H1 (cell line): Measurements from ENCODE around the gene NFAM1. TPM values are rescaled to one million over a fixed set of nuclear protein-coding genes. Genes with fewer than 3 reads are reported as not detected.

Experiments
- CTCF ChIA-PET: fragments of 300-600 bp; sonication (Branson Sonifier 250); formaldehyde crosslinking; loops from one replicate; lab custom pipeline; 2021; ENCODE audit not compliant: partially characterized antibody; lab: Charles Lee
- POLR2A ChIA-PET: fragments of 300-600 bp; sonication (Branson Sonifier 250); formaldehyde crosslinking; loops from one replicate; lab custom pipeline; 2021; ENCODE audit warnings: inconsistent platforms; ENCODE audit not compliant: partially characterized antibody; lab: Charles Lee
- DNase-seq, 2 experiments: peaks; one replicate each; pipeline versions ENCODE4 v3.0.0 to v3.0.0-alpha.2; 2010 to 2022; ENCODE audit warnings: low spot score in 2 of 2, low read depth in 1 of 2, mixed read lengths in 1 of 2
- FAIRE-seq: peaks from 2 replicates; lab custom pipeline; 2011; peaks lifted over from hg19 to GRCh38; lab: Jason Lieb, UNC
- H2AFZ ChIP-seq: 2 replicates; pipeline ENCODE4 v1.8.1; 2012; ENCODE audit warnings: low read length, inconsistent platforms
- H2AK5ac ChIP-seq: 2 replicates; pipeline ENCODE4 v1.6.1; 2013; ENCODE audit warnings: low read depth, low read length
- H2BK120ac ChIP-seq: replicated peaks from 2 replicates; pipeline ENCODE3; 2013; ENCODE audit warnings: low read depth, low read length, inconsistent platforms
- H2BK12ac ChIP-seq: 2 replicates; pipeline ENCODE4 v1.6.1; 2013; ENCODE audit warnings: low read depth, low read length
- H2BK15ac ChIP-seq: 2 replicates; pipeline ENCODE4 v1.6.1; 2013; ENCODE audit warnings: low read length
- H2BK20ac ChIP-seq: 2 replicates; pipeline ENCODE4 v1.6.1; 2013; ENCODE audit warnings: low read length
- H2BK5ac ChIP-seq: 2 replicates; pipeline ENCODE4 v1.6.1; 2013; ENCODE audit warnings: low read depth, low read length
- H3K14ac ChIP-seq: 2 replicates; pipeline ENCODE4 v1.6.1; 2013; ENCODE audit warnings: inconsistent platforms; ENCODE audit not compliant: insufficient read length
- H3K18ac ChIP-seq: 2 replicates; pipeline ENCODE4 v1.6.1; 2013; ENCODE audit warnings: low read length; ENCODE audit errors: extremely low read depth
- H3K23ac ChIP-seq: 2 replicates; pipeline ENCODE4 v1.6.1; 2013; ENCODE audit warnings: inconsistent platforms; ENCODE audit not compliant: insufficient read length
- H3K23me2 ChIP-seq: 2 replicates; pipeline ENCODE4 v1.6.1; 2013; ENCODE audit warnings: low read depth, low read length
- H3K27ac ChIP-seq: 2 replicates; pipeline ENCODE4 v1.6.1; 2011; ENCODE audit warnings: low read depth, low read length, inconsistent platforms
- H3K27me3 ChIP-seq, 4 experiments: replicated peaks in 1 of 4; 1 replicate in 1 of 4; 2 replicates in 3 of 4; pipeline versions ENCODE4 v1.6.1 to v1.8.1; 2011 to 2013; ENCODE audit warnings: low read length in 3 of 4, mild to moderate bottlenecking in 3 of 4, inconsistent platforms in 2 of 4, mixed read lengths in 2 of 4, moderate library complexity in 1 of 4; ENCODE audit not compliant: control insufficient read depth in 3 of 4, insufficient read depth in 3 of 4; ENCODE audit errors: extremely low read depth in 1 of 4
- H3K36me3 ChIP-seq, 4 experiments: 2 replicates each; pipeline versions ENCODE4 v1.6.1 to v1.8.1; 2011 to 2013; ENCODE audit warnings: mild to moderate bottlenecking in 4 of 4, low read length in 3 of 4, moderate library complexity in 2 of 4, control low read depth in 1 of 4, inconsistent platforms in 1 of 4; ENCODE audit not compliant: insufficient read depth in 4 of 4, control insufficient read depth in 2 of 4
- H3K4ac ChIP-seq: replicated peaks from 2 replicates; pipeline ENCODE3; 2013; ENCODE audit warnings: low read length, low read depth, mixed read lengths, inconsistent platforms; ENCODE audit not compliant: insufficient read length
- H3K4me1 ChIP-seq, 4 experiments: replicated peaks in 1 of 4; 1 replicate in 1 of 4; 2 replicates in 3 of 4; pipeline versions ENCODE4 v1.6.1 to v1.8.1; 2011 to 2013; ENCODE audit warnings: low read length in 3 of 4, inconsistent platforms in 2 of 4, mixed read lengths in 1 of 4; ENCODE audit not compliant: insufficient read depth in 4 of 4, control insufficient read depth in 3 of 4
- H3K4me2 ChIP-seq, 2 experiments: 2 replicates each; pipeline versions ENCODE4 v1.6.1 to v1.8.1; 2011 to 2013; ENCODE audit warnings: low read depth in 2 of 2, low read length in 2 of 2, control low read depth in 1 of 2, inconsistent platforms in 1 of 2, mild to moderate bottlenecking in 1 of 2; ENCODE audit not compliant: insufficient read depth in 1 of 2
- H3K4me3 ChIP-seq, 4 experiments: fragments of 200-600, 300-600 bp in 1 of 4; sonication (generic), shearing (Covaris generic), sonication (Bioruptor Twin) in 1 of 4; 2 replicates each; pipeline versions ENCODE4 v1.5.1 to v1.8.1; 2011 to 2016; ENCODE audit warnings: low read length in 4 of 4, low read depth in 3 of 4, control low read depth in 2 of 4, inconsistent platforms in 2 of 4, mild to moderate bottlenecking in 2 of 4, mixed read lengths in 1 of 4, moderate library complexity in 1 of 4; ENCODE audit not compliant: insufficient read depth in 2 of 4; ENCODE audit errors: extremely low read depth in 1 of 4
- H3K56ac ChIP-seq: replicated peaks from 2 replicates; pipeline ENCODE3; 2013; ENCODE audit warnings: low read depth, mild to moderate bottlenecking, mixed read lengths, low read length, inconsistent platforms; ENCODE audit not compliant: insufficient read length
- H3K79me1 ChIP-seq: 2 replicates; pipeline ENCODE4 v1.6.1; 2013; ENCODE audit warnings: low read depth, low read length, control low read depth
- H3K79me2 ChIP-seq, 2 experiments: 2 replicates each; pipeline versions ENCODE4 v1.6.1 to v1.8.1; 2012 to 2013; ENCODE audit warnings: low read length in 2 of 2, mild to moderate bottlenecking in 2 of 2, inconsistent platforms in 1 of 2; ENCODE audit not compliant: insufficient read depth in 2 of 2, control insufficient read depth in 1 of 2
- H3K9ac ChIP-seq, 4 experiments: replicated peaks in 1 of 4; 1 replicate in 1 of 4; 2 replicates in 3 of 4; pipeline versions ENCODE4 v1.6.1 to v1.8.1; 2011 to 2013; ENCODE audit warnings: low read depth in 3 of 4, low read length in 3 of 4, control low read depth in 2 of 4, mild to moderate bottlenecking in 2 of 4, moderate library complexity in 2 of 4, inconsistent platforms in 1 of 4; ENCODE audit errors: extremely low read depth in 1 of 4
- H3K9me3 ChIP-seq, 2 experiments: 2 replicates each; pipeline versions ENCODE4 v1.6.1 to v1.8.1; 2012 to 2013; ENCODE audit warnings: mild to moderate bottlenecking in 2 of 2, moderate library complexity in 2 of 2, control low read depth in 1 of 2, inconsistent platforms in 1 of 2, low read depth in 1 of 2, low read length in 1 of 2, mixed read lengths in 1 of 2; ENCODE audit not compliant: insufficient read depth in 2 of 2
- H4K20me1 ChIP-seq, 2 experiments: replicated peaks in 1 of 2; 2 replicates each; pipeline versions ENCODE3 to v1.8.1; 2011 to 2013; ENCODE audit warnings: inconsistent platforms in 2 of 2, low read length in 2 of 2, mild to moderate bottlenecking in 1 of 2; ENCODE audit not compliant: insufficient read depth in 2 of 2, control insufficient read depth in 1 of 2
- H4K5ac ChIP-seq: 2 replicates; pipeline ENCODE4 v1.6.1; 2013; ENCODE audit warnings: low read length, low read depth, mixed read lengths, inconsistent platforms; ENCODE audit not compliant: insufficient read length
- H4K8ac ChIP-seq: 2 replicates; pipeline ENCODE4 v1.8.0; 2013; ENCODE audit warnings: mild to moderate bottlenecking, moderate library complexity, low read length, inconsistent platforms; ENCODE audit not compliant: insufficient read depth; ENCODE audit errors: extremely low read depth
- H4K91ac ChIP-seq: replicated peaks from 2 replicates; pipeline ENCODE3; 2013; ENCODE audit warnings: low read length, mixed read lengths, inconsistent platforms; ENCODE audit not compliant: insufficient read length
- CBX8 ChIP-seq: fragments of 300-800, 300-1000 bp; sonication (generic); IDR thresholded peaks from 2 replicates; pipeline ENCODE4 v1.7.1; 2016; ENCODE audit warnings: low read depth, low read length, borderline replicate concordance
- EP300 ChIP-seq, 2 experiments: IDR thresholded peaks; 1 replicate in 1 of 2; 2 replicates in 1 of 2; pipeline ENCODE4 v1.6.1; 2011 to 2012; ENCODE audit warnings: low read depth in 2 of 2, low read length in 2 of 2, mild to moderate bottlenecking in 2 of 2, borderline replicate concordance in 1 of 2, inconsistent platforms in 1 of 2, moderate library complexity in 1 of 2
- GABPA ChIP-seq: IDR thresholded peaks from 2 replicates; pipeline ENCODE4 v1.6.1; 2011; ENCODE audit warnings: mild to moderate bottlenecking, low read length, moderate library complexity, borderline replicate concordance; ENCODE audit not compliant: insufficient read depth
- JUND ChIP-seq: IDR thresholded peaks from 2 replicates; pipeline ENCODE4 v1.6.1; 2011; ENCODE audit warnings: mild to moderate bottlenecking, improper control_type of control experiment, low read length
- KDM4A ChIP-seq: IDR thresholded peaks from one replicate; pipeline ENCODE4 v1.7.1; 2012; ENCODE audit warnings: low read depth, mild to moderate bottlenecking, moderate library complexity, low read length, inconsistent platforms; ENCODE audit not compliant: severe bottlenecking
- RFX5 ChIP-seq: IDR thresholded peaks from 2 replicates; pipeline ENCODE4 v1.6.1; 2011; ENCODE audit warnings: low read depth, low read length, improper control_type of control experiment, borderline replicate concordance
- SIRT6 ChIP-seq: IDR thresholded peaks from one replicate; pipeline ENCODE4 v1.7.1; 2012; ENCODE audit warnings: low read length, inconsistent platforms
- ZNF274 ChIP-seq: IDR thresholded peaks from 2 replicates; pipeline ENCODE4 v1.7.0; 2012; ENCODE audit warnings: low read length, borderline replicate concordance; ENCODE audit errors: extremely low read depth
- WGBS, 2 experiments: shearing (Covaris generic) in 1 of 2; methylation state at CpG; one replicate each; pipeline versions ENCODE4 v1.1.6 to v1.1.7; 2013 to 2015; ENCODE audit warnings: low lambda C conversion rate in 2 of 2, mixed read lengths in 2 of 2, inconsistent platforms in 1 of 2, low coverage in 1 of 2, missing lambda C conversion rate in 1 of 2; ENCODE audit not compliant: insufficient replicate concordance in 2 of 2, insufficient coverage in 1 of 2, insufficient read length in 1 of 2; ENCODE audit errors: extremely low coverage in 1 of 2, missing lambda C conversion rate in 1 of 2; 5-methylcytosine and 5-hydroxymethylcytosine counted together
- polyA plus RNA-seq, 7 experiments: library from polyadenylated mRNA; depleted of rRNA in 3 of 7; stranded (reverse) in 5 of 7; unstranded in 2 of 7; fragments of >200 nt in 5 of 7; fragments of 200-250 nt in 2 of 7; gene quantifications; 1 replicate in 5 of 7; 2 replicates in 1 of 7; 4 replicates in 1 of 7; pipeline versions ENCODE4 v1.2.1 to v1.2.3, GENCODE V29; 2011 to 2013; ENCODE audit warnings: missing spikeins in 2 of 7, mixed read lengths in 2 of 7
- total RNA-seq: library from RNA; stranded (reverse); fragmentation: NEBNext Ultra II Directional; extraction: Animal tissue kit (Norgen Biotek cat#: 25700); gene quantifications from 2 replicates; pipeline ENCODE4 v1.2.1, GENCODE V29; 2021

NFAM1 gene
- total and polyA plus RNA-seq, 2 of the 8 experiments (the other 6 are each of a cell fraction or from before 2014, with no cell fraction given) = 0.62 to 0.73 TPM

- H3K79me1 ChIP-seq = no peaks in the 10 kb centered on the region
- CTCF ChIA-PET = interaction anchor here (0.6 to 3.5 kb wide), 9 partner anchors 8 to 995 kb away, joined by 3 to 14 read pairs (median 5); partner anchors contain the start of gene NFAM1
These were observed 27.9 kb downstream of the NFAM1 start for GRCh38 chr22:42404266-42404665.

More at GRCh38 chr22:42404266-42404665, 27.9 kb downstream of the NFAM1 start:
- H3K14ac ChIP-seq = no peak overlapping the region
- no peak overlapping the region for H3K18ac ChIP-seq
- H3K27ac ChIP-seq = no peak overlapping the region
- 50% methylated on average over 9 of the region's 9 CpGs; no CpG with 5 or more reads in 1 of the 2 experiments for WGBS, 2 experiments
- POLR2A ChIA-PET = interaction anchor here (0.7 to 1.6 kb wide), 4 partner anchors 9 to 39 kb away, joined by 3 to 4 read pairs (median 3); no protein-coding TSS in a partner anchor
- no peak overlapping the region for H3K9ac ChIP-seq
- no peaks in the 10 kb centered on the region for H3K23me2 ChIP-seq
- no peaks in the 10 kb centered on the region for H3K27me3 ChIP-seq
- no peak overlapping the region for H4K5ac ChIP-seq
- H3K4me3 ChIP-seq = no peak overlapping the region
- H2AK5ac ChIP-seq = no peak overlapping the region
- H2BK12ac ChIP-seq = 0 out of 2 replicates have a peak overlapping the region, but pooled peaks have one; percentile 27
- DNase-seq (no peak), FAIRE-seq (no peak)
- no peak overlapping the region for H4K8ac ChIP-seq
- TF ChIP-seq EP300 (IDR thresholded peaks at IDR 0.05; ENCODE audit: borderline replicate concordance in 1 of 2, low read depth in 2 of 2, low read length in 2 of 2) = no peak
- TF ChIP-seq SIRT6 = no peak
- no peak for TF ChIP-seq RFX5
- no peak for TF ChIP-seq KDM4A
- no peak for TF ChIP-seq ZNF274
- no peak for TF ChIP-seq JUND
- TF ChIP-seq GABPA = no peak
- TF ChIP-seq CBX8 = no peak
- no peak overlapping the region for H2BK20ac ChIP-seq
- H3K56ac ChIP-seq = no peak overlapping the region
- H3K79me2 ChIP-seq = no peaks in the 10 kb centered on the region
- H2BK15ac ChIP-seq = no peak overlapping the region
- H2BK5ac ChIP-seq = no peak overlapping the region
- H3K4ac ChIP-seq = no peak overlapping the region
- no peak overlapping the region for H3K23ac ChIP-seq
- H3K4me1 ChIP-seq = peaks cover 0 to 15% (median 8%) of the 10 kb centered on the region in 4 experiments; a peak in 4 of 7 replicates
- no peak overlapping the region; a peak in 1 of 4 replicates for H3K4me2 ChIP-seq
- H3K36me3 ChIP-seq = no peaks in the 10 kb centered on the region
- no peaks in the 10 kb centered on the region for H3K9me3 ChIP-seq
- no peaks in the 10 kb centered on the region for H4K20me1 ChIP-seq
- peak overlapping the region; percentile 68 for H4K91ac ChIP-seq
- no peak overlapping the region for H2AFZ ChIP-seq
- no peak overlapping the region for H2BK120ac ChIP-seq
